GM04503 (cell line): ENCODE results near the gene SPI1.

Source experiments
- DNase-seq: peaks from one replicate; pipeline ENCODE4 v3.0.0-alpha.2; 2012; ENCODE audit warnings: low read depth

SPI1 gene

DNA sequence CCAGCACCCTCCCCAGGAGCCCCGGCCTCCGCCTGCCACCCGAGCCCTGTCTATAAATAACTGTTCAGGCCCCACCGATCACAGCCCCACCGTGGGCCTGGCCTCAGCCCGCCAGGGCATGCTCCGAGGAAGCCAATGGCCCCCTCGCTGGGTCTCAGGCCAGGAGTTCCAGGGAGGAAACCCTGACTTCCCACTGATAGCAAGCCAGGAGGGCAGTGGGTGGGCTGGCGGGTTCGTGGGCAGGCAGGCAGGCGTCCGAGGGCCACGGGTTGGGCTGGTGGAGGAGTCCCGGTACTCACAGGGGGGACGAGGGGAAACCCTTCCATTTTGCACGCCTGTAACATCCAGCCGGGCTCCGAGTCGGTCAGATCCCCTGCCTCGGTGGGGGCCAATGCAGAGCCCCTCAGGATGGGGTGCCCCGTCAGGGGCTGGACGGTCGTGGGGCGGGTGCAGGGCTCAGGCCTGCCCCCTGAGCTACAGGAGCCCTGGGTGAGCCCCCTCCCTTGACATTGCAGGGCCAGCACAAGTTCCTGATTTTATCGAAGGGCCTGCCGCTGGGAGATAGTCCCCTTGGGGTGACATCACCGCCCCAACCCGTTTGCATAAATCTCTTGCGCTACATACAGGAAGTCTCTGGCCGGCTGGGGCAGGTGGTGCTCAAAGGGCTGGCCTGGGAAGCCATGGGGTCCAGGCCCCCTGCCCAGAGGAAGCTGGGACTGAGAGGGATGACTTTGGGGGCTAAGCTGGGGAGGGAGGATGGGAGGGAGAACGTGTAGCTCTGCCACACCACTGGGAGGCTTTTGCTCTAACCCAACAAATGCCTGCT lies at the start of gene SPI1:
Gene SPI1, minus strand, starts transcription at position 538 of the 826 bp plus-strand sequence. Its CDS starts 194 bp downstream, at position 344.
- no peak for DNase-seq

DNA sequence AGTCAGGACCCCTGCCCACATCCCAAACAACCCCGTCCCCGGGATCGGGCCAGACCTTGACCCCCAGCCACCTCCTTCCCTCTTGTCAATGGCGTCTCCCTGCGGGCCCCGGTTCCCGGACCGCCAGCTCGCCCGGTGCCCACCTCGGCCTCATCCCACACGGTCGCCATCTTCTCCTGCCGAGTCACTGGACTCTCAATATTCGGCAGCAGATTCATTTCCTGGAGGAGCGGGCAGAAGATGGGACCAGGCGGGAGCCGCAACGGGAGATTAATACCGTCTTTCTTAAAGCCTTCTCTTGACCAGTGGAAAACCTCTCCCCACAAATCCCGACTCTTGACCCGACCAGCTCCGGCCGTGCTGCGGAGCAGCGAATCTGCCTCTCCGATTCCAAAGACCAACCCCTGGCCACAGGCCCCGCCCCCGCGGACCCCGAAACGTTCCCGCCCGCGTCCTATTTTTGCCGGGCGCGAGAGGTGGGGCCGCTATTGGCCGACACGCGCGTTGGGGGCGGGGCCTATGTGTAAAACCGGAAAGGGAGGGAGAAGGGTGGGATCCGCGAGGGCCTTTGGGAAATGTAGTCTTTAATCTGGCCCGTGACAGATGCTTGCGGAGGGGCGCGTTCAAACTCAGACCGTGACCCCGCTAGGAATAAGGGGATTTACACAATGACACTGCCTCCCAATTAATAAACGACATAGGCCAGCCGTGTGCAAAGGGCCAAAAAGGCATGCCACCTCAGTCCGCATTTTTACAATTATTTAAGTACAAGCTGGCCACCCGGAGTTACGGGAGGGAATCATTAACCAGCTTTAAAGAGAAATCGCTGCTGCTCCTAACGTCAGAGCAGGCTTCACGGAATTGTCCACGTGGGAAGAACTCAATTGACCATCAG lies 48.0 kb upstream of the SPI1 start, which contains the start of gene PSMC3:
Gene PSMC3, minus strand, starts transcription at position 378 of the 895 bp plus-strand sequence. Its CDS starts 160 bp downstream, at position 218.
- DNase-seq = peak; percentile 68

DNA sequence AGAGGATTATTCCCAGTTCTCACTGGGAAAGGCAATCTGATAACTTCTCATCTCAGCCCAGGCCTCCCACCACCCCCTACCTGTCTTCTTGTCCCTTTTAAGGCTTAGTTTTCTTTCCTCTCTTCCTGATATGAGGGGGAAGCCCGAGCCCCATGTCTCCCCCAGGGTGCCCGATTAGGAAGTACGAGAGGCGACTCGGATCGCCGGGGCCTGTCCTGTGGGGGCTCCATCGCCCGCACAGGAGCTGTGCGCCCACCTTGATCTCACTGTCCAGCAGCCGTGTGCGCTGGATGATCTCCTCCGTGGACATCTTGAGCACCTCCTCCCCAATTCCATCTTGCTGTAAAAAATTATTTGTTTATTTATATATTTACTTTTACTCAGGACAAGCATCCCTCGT lies 47.3 kb upstream of the SPI1 start:
- no peak for DNase-seq

DNA sequence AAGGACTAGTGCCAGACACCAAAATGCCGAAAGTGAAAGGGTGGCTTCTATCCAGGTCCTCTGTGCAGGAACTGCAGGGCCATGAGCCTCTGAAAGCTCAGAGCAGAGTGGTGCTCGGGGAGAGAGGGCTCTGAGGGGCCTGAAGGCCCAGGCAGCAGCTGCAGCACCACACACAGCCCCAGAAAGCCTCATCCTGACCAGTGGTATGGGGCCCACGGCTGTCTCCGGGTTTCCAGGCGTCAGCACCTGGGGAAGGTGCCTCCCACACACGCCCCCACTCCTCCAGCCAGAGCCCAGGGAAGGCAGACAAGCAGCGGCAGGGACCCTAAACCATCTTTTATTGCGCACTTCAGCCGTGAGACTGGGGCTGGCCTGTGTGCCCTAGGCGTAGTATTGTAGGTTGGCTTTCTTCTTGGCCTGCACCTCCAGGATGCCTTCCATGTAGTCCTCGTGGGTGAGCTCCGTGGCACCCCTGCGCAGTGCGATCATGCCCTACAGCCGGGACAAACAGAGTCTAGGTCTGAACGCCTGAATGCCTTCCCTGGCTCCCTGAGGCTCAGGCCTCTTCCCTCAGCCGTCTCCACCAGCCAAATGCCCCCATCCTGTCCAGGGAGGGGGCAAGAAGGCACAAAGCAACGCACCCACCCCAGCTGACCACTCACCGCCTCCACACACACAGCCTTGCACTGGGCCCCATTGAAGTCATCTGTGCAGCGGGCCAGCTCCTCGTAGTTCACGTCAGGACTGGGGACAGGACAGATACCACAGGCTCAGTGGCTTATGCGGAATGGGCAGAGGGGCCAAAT lies 40.3 kb upstream of the SPI1 start:
- no peak for DNase-seq

DNA sequence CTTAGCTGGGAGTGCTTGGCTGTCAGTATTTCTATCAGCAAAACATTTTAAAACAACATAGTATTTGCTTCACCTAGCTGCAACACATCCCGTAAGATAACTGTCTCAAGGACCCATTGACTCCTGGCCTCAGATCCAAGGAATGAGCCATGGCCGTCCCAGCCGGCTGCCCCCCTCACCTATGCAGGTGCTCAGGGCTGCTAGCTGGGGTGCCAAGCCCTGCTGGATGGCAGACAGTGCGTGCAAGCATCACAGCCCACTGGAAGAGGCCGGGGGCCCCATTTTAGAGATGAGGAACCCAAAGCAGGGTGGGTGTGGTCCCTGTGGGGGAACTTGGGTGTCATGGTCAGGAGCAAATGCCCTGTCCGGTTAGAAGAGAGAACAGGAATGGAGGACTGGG lies 39.4 kb upstream of the SPI1 start:
- DNase-seq = no peak

DNA sequence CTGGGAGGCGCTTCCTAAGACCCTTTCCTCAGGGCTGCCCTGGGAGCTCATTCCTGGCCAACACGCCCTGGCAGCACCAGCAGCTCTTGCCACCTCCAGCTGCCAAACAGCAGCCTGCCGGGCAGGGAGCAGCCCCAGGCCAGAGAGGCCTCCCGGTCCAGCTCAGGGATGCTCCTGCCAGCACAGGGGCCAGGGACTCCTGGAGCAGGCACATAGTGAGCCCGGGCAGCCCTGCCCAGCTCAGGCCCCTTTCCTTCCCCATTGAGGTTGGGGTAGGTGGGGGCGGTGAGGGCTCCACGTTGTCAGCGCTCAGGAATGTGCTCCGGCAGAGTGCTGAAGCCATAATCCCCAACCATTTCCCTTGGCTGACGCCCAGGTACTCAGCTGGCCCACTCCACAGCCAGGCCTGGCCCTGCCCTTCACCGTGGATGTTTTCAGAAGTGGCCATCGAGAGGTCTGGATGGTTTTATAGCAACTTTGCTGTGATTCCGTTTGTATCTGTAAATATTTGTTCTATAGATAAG lies 37.7 kb upstream of the SPI1 start:
- peak; percentile 86 for DNase-seq

GRCh38 chr11:47415091-47415854 lies 36.9 kb upstream of the SPI1 start:
- DNase-seq = no peak

GRCh38 chr11:47414685-47415070 lies 36.3 kb upstream of the SPI1 start:
- DNase-seq = no peak

GRCh38 chr11:47413908-47414684 lies 35.7 kb upstream of the SPI1 start:
- no peak for DNase-seq

DNA sequence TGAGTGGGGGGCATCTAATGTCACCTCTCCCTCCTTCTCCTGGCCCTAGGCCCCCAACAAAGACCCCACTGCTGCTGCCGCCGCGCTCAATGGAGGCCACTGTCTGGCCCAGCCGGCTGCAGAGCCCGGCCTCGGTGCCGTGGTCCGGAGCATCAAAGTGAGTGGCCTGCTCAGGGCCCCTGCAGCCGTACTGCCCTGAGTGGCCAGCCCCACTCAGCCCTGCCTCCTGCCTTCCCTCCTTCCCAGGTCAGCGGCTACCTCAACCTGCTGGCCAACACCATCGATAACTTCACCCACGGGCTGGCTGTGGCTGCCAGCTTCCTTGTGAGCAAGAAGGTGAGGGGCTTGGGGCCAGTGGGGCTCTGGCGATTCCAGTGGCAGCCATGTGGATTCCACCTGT lies 35.0 kb upstream of the SPI1 start:
- no peak for DNase-seq

- no peak for DNase-seq
Measured at GRCh38 chr11:47411884-47412746, 33.8 kb upstream of the SPI1 start.

- no peak for DNase-seq
Measured at GRCh38 chr11:47410370-47411264, 32.3 kb upstream of the SPI1 start.

DNA sequence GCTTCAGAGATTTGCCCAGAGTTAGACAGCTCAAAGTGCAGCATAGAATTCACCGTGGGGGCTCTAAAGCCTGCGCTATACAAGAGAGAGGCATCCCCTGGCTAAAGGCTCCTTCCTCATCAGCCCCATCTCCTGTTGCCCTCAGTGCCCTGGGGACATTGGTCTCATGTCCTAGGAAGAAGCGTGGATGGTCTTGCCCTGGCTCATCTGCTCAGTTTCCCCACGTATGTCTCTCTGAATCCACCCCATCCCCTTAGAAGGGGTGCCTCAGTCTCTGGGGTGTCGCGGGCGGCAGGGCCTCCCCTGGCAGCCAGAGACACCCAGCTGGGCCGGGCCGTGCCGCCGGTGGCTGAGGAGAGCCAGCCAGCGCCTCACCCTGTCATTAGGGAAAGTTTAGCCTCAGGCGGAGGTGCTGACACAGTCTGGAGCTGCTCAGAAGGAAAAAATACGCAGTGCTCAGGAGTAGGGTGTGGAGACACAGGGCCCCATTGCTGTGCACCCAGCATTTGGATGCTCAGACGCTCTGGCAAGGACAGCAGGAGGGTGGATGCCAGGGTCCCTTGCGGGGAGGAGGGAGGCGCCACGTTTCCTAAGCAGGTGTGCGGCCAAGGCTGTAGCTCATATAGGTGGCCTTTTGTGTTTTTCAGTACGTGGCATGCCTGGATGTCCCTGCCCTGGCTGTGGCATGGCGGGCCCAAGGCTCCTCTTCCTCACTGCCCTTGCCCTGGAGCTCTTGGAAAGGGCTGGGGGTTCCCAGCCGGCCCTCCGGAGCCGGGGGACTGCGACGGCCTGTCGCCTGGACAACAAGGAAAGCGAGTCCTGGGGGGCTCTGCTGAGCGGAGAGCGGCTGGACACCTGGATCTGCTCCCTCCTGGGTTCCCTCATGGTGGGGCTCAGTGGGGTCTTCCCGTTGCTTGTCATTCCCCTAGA lies 31.4 kb upstream of the SPI1 start:
- DNase-seq = no peak

GRCh38 chr11:47408598-47409439 lies 30.5 kb upstream of the SPI1 start:
- peak; percentile 56 for DNase-seq

- DNase-seq = peak; percentile 70
Measured at GRCh38 chr11:47407746-47408590, 29.6 kb upstream of the SPI1 start, which contains the start of gene SLC39A13. TSS of gene SLC39A13 (plus strand) at chr11:47408590. CDS start at chr11:47410095, 1,505 bp downstream.
